Thoracic aorta (tissue), 2 donors: ENCODE data around the gene NEURL3. TPM values are rescaled to one million over a fixed set of nuclear protein-coding genes. Genes with fewer than 3 reads are reported as not detected.

Source experiments
- ATAC-seq: fragments of 150-250 bp; one replicate; pipeline ENCODE4 v1.8.0; 2017; ENCODE audit warnings: low read depth; ENCODE audit not compliant: insufficient number of reproducible peaks, low FRiP score
- DNase-seq: peaks from one replicate; pipeline ENCODE4 v3.0.0-alpha.2; 2020; ENCODE audit warnings: low spot score
- H3K27ac ChIP-seq, 2 donors: fragments of 200-600 bp; sonication (generic); 1 replicate in 1 of 2; 2 replicates in 1 of 2; pipeline ENCODE4 v1.5.1; 2016; ENCODE audit warnings: mild to moderate bottlenecking in 2 of 2, moderate library complexity in 2 of 2
- H3K27me3 ChIP-seq: fragments of 200-600 bp; sonication (generic); replicated peaks from 2 replicates; pipeline ENCODE4 v1.6.0; 2016; ENCODE audit warnings: mild to moderate bottlenecking; ENCODE audit not compliant: insufficient read depth
- H3K36me3 ChIP-seq: fragments of 200-600 bp; sonication (generic); one replicate; pipeline ENCODE4 v1.5.1; 2016
- H3K4me1 ChIP-seq, 2 donors: fragments of 200-600 bp; sonication (generic); 1 replicate in 1 of 2; 2 replicates in 1 of 2; pipeline versions ENCODE4 v1.5.1 to v1.6.0; 2016; ENCODE audit warnings: low read depth in 2 of 2, mild to moderate bottlenecking in 1 of 2; ENCODE audit not compliant: control insufficient read depth in 1 of 2
- H3K4me3 ChIP-seq: fragments of 200-600 bp; sonication (generic); 2 replicates; pipeline ENCODE4 v1.5.1; 2016; ENCODE audit warnings: mild to moderate bottlenecking
- H3K9me3 ChIP-seq: fragments of 200-600 bp; sonication (generic); 2 replicates; pipeline ENCODE4 v1.5.1; 2016
- CTCF ChIP-seq: fragments of 200-600 bp; sonication (generic); IDR thresholded peaks from one replicate; pipeline ENCODE4 v1.5.1; 2019; ENCODE audit warnings: antibody characterized with exemption
- total RNA-seq, 2 donors: library from RNA; depleted of rRNA; stranded (reverse); fragments of >200 nt; gene quantifications; one replicate each; pipeline versions ENCODE4 v1.1.0 to v1.2.3, GENCODE V29; 2016

NEURL3 gene
- total RNA-seq, 2 donors from 2014 or later: not detected

DNA sequence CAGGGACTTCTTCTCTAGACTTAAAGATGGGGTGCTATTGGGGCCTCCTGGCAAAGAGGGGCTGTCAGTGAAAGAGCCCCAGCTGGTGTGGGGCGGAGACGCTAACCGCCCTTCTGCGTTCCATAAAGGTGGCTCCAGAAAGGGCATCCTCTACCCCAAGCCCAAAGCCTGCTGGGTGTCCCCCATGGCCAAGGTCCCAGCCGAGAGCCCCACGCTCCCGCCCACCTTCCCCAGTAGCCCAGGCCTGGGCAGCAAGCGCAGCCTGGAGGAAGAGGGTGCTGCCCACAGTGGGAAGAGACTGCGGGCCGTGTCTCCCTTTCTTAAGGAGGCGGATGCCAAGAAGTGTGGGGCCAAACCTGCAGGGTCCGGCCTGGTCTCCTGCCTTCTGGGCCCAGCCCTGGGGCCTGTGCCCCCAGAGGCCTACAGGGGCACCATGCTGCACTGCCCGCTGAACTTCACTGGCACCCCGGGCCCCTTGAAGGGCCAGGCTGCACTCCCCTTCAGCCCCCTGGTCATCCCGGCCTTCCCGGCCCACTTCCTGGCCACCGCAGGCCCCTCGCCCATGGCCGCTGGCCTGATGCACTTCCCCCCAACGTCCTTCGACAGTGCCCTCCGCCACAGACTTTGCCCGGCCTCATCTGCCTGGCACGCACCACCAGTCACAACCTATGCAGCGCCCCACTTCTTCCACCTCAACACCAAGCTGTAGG lies 46.6 kb upstream of the NEURL3 start:
- no peaks in the 10 kb centered on the region for H3K9me3 ChIP-seq
- peaks cover 12 to 50% of the 10 kb centered on the region in 2 donors for H3K4me1 ChIP-seq
- no peak for DNase-seq
- H3K27ac ChIP-seq: no peak overlapping the region
- ATAC-seq: no peak
- H3K27me3 ChIP-seq: no peaks in the 10 kb centered on the region
- peaks cover 52% of the 10 kb centered on the region for H3K36me3 ChIP-seq
- no peak for TF ChIP-seq CTCF
- H3K4me3 ChIP-seq: no peak overlapping the region

- no peak for TF ChIP-seq CTCF
- DNase-seq (no peak), ATAC-seq (no peak)
- H3K4me3 ChIP-seq: no peak overlapping the region
- peaks cover 57% of the 10 kb centered on the region for H3K36me3 ChIP-seq
- H3K9me3 ChIP-seq: no peaks in the 10 kb centered on the region
- H3K4me1 ChIP-seq: peaks cover 20 to 58% of the 10 kb centered on the region in 2 donors
- H3K27ac ChIP-seq: no peak overlapping the region
- no peaks in the 10 kb centered on the region for H3K27me3 ChIP-seq
These were observed 45.8 kb upstream of the NEURL3 start for GRCh38 chr2:96550787-96551604.

DNA sequence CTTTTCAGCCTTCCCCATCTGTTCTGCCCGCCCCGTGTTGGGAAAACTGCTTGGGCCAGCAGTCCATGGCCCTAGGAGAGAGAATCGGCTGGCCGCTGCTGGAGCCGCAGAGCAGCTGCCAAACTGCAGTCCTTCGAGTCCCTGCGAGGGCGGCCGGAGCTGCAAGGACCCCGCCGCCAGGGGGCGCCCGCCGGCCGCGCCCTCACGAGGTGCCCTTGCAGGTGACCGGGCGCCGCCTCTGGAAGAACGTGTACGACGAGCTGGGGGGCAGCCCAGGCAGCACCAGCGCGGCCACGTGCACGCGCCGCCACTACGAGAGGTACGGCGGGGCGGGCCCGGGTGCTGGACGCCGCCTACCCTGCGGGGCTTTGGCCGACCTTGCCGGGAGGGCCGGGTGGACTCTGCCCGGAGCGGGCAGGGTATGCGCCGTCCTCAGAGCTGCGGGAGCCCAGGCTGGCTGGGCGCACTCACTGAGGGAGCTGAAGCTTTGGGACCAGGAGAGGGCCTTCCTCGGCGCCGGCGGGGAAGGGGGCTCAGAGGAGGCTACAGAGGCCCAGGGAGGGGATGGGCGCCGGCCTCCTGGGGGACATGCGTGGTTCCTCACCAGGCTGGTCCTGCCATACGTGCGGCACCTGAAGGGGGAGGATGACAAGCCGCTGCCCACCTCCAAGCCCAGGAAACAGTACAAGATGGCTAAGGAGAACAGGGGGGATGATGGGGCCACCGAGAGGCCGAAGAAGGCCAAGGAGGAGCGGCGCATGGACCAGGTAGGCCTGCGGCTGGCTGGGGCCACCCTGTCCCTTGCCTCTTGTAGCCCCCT lies 45.0 kb upstream of the NEURL3 start:
- H3K27ac ChIP-seq: peak overlapping the region; percentile 35 to 51

GRCh38 chr2:96549466-96549785 lies 44.3 kb upstream of the NEURL3 start:
- ATAC-seq: no peak
- Histone ChIP-seq H3K4me3 (no peak overlapping the region), H3K27ac (peak overlapping the region; percentile 35 to 51), H3K9me3 (no peaks in the 10 kb centered on the region), H3K4me1 (peaks cover 21 to 66% of the 10 kb centered on the region in 2 donors), H3K36me3 (peaks cover 63% of the 10 kb centered on the region), H3K27me3 (no peaks in the 10 kb centered on the region)
- no peak for TF ChIP-seq CTCF
- DNase-seq: no peak

More for the DNA sequence above, 45.0 kb upstream of the NEURL3 start:
- peaks cover 62% of the 10 kb centered on the region for H3K36me3 ChIP-seq
- DNase-seq (no peak), ATAC-seq (no peak)
- H3K27me3 ChIP-seq: no peaks in the 10 kb centered on the region
- no peaks in the 10 kb centered on the region for H3K9me3 ChIP-seq
- H3K4me1 ChIP-seq: peaks cover 21 to 66% of the 10 kb centered on the region in 2 donors
- TF ChIP-seq CTCF: peak; percentile 41
- no peak overlapping the region for H3K4me3 ChIP-seq
